ENCODE results near the gene IRAK3. TPM values are rescaled to one million over a fixed set of nuclear protein-coding genes. Genes with fewer than 3 reads are reported as not detected.

Gene IRAK3
- total RNA-seq, 4 donors from 2014 or later = 3.0 to 26.4 (median 7.8) TPM

- Histone ChIP-seq H3K27ac (no peak overlapping the region), H3K4me3 (no peak overlapping the region), H3K27me3 (no peaks in the 10 kb centered on the region), H3K9me3 (peaks cover 0 to 15% (median 0%) of the 10 kb centered on the region in 4 donors), H3K36me3 (peaks cover 0 to 48% (median 3%) of the 10 kb centered on the region in 3 donors), H3K4me1 (no peaks in the 10 kb centered on the region)
- no peak for TF ChIP-seq CTCF (IDR thresholded peaks at IDR 0.05)
- no peak for TF ChIP-seq POLR2A (IDR thresholded peaks at IDR 0.05)
- DNase-seq = no peak
Measured at GRCh38 chr12:66143868-66144267, 45.1 kb upstream of the IRAK3 start.

- Histone ChIP-seq H3K9me3 (peaks cover 0 to 15% (median 0%) of the 10 kb centered on the region in 4 donors), H3K27me3 (no peaks in the 10 kb centered on the region), H3K4me3 (no peak overlapping the region), H3K27ac (no peak overlapping the region), H3K4me1 (no peaks in the 10 kb centered on the region), H3K36me3 (peaks cover 0 to 44% (median 3%) of the 10 kb centered on the region in 3 donors)
- peak in 1 of 3 donors; percentile 54 for DNase-seq
- TF ChIP-seq POLR2A (IDR thresholded peaks at IDR 0.05) = no peak
- peak in 4 of 6 experiments; percentile 24 to 78 (median 64) for TF ChIP-seq CTCF (IDR thresholded peaks at IDR 0.05)
Measured at GRCh38 chr12:66144791-66145754, 43.9 kb upstream of the IRAK3 start.

GRCh38 chr12:66149702-66150398 lies 39.2 kb upstream of the IRAK3 start:
- H3K4me3 ChIP-seq = no peak overlapping the region
- no peak for DNase-seq
- H3K9me3 ChIP-seq = no peaks in the 10 kb centered on the region
- peaks cover 0 to 4% (median 2%) of the 10 kb centered on the region in 4 donors for H3K4me1 ChIP-seq
- H3K27me3 ChIP-seq = no peaks in the 10 kb centered on the region
- TF ChIP-seq POLR2A (IDR thresholded peaks at IDR 0.05) = no peak
- peak in 1 of 6 experiments; percentile 12 for TF ChIP-seq CTCF (IDR thresholded peaks at IDR 0.05)
- H3K36me3 ChIP-seq = peaks cover 0 to 19% (median 0%) of the 10 kb centered on the region in 3 donors
- H3K27ac ChIP-seq = no peak overlapping the region

GRCh38 chr12:66152732-66153131 lies 36.3 kb upstream of the IRAK3 start:
- Histone ChIP-seq H3K36me3 (peaks cover 0 to 19% (median 0%) of the 10 kb centered on the region in 3 donors), H3K27me3 (no peaks in the 10 kb centered on the region), H3K9me3 (no peaks in the 10 kb centered on the region), H3K4me3 (no peak overlapping the region), H3K27ac (no peak overlapping the region), H3K4me1 (peaks cover 0 to 4% (median 2%) of the 10 kb centered on the region in 4 donors)
- no peak for DNase-seq
- no peak for TF ChIP-seq POLR2A (IDR thresholded peaks at IDR 0.05)
- TF ChIP-seq CTCF (IDR thresholded peaks at IDR 0.05) = no peak

- no peaks in the 10 kb centered on the region for H3K9me3 ChIP-seq
- H3K27ac ChIP-seq = no peak overlapping the region
Measured at GRCh38 chr12:66154776-66155175, 34.2 kb upstream of the IRAK3 start.

More at GRCh38 chr12:66154776-66155175, 34.2 kb upstream of the IRAK3 start:
- no peak for TF ChIP-seq CTCF (IDR thresholded peaks at IDR 0.05)
- TF ChIP-seq POLR2A (IDR thresholded peaks at IDR 0.05) = no peak
- H3K27me3 ChIP-seq = no peaks in the 10 kb centered on the region
- DNase-seq = no peak
- no peak overlapping the region for H3K4me3 ChIP-seq
- H3K4me1 ChIP-seq = peaks cover 0 to 4% (median 2%) of the 10 kb centered on the region in 4 donors
- H3K36me3 ChIP-seq = peaks cover 0 to 23% (median 0%) of the 10 kb centered on the region in 3 donors

Measured in Peyer's patch (tissue), 4 donors.